ENCODE results near the gene CLVS2. TPM values are rescaled to one million over a fixed set of nuclear protein-coding genes. Genes with fewer than 3 reads are reported as not detected.

CLVS2 gene
- total RNA-seq, 1 donor from 2014 or later = 0.03 TPM

DNA sequence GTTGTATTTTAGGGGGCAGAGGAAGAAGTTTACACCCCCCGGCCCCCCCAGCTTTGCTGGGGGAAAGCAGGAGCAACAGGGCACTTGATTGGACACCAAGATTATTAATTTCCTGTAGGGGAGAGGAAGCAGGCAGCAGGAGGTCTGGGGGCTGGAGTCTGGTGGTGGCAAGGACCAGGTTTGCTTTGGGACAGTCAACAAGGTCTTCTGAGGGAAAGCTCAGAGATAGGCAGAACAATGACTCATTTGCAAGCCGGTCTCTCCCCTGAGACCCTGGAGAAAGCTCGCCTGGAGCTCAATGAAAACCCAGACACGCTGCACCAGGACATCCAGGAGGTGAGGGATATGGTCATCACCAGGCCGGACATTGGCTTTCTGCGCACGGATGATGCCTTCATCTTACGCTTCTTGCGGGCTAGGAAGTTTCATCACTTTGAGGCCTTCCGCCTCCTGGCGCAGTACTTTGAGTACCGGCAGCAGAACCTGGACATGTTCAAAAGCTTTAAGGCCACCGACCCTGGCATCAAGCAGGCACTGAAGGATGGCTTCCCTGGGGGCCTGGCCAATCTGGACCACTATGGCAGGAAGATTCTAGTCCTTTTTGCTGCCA is 1.6 kb downstream of the CLVS2 start:
- TF ChIP-seq, protein P1, sequence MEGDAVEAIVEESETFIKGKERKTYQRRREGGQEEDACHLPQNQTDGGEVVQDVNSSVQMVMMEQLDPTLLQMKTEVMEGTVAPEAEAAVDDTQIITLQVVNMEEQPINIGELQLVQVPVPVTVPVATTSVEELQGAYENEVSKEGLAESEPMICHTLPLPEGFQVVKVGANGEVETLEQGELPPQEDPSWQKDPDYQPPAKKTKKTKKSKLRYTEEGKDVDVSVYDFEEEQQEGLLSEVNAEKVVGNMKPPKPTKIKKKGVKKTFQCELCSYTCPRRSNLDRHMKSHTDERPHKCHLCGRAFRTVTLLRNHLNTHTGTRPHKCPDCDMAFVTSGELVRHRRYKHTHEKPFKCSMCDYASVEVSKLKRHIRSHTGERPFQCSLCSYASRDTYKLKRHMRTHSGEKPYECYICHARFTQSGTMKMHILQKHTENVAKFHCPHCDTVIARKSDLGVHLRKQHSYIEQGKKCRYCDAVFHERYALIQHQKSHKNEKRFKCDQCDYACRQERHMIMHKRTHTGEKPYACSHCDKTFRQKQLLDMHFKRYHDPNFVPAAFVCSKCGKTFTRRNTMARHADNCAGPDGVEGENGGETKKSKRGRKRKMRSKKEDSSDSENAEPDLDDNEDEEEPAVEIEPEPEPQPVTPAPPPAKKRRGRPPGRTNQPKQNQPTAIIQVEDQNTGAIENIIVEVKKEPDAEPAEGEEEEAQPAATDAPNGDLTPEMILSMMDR (IDR thresholded peaks at IDR 0.05) = no peak
- Histone ChIP-seq H3K27me3 (ENCODE audit: low read depth) (peaks cover 37% of the 10 kb centered on the region), H3K9me3 (no peaks in the 10 kb centered on the region), H3K4me3 (no peak overlapping the region), H3K27ac (no peak overlapping the region), H3K4me1 (peaks cover 8% of the 10 kb centered on the region), H3K36me3 (no peaks in the 10 kb centered on the region)
- ATAC-seq (no peak), DNase-seq (no peak)
- intact Hi-C loops (cut with DNase I) = no loop called here

DNA sequence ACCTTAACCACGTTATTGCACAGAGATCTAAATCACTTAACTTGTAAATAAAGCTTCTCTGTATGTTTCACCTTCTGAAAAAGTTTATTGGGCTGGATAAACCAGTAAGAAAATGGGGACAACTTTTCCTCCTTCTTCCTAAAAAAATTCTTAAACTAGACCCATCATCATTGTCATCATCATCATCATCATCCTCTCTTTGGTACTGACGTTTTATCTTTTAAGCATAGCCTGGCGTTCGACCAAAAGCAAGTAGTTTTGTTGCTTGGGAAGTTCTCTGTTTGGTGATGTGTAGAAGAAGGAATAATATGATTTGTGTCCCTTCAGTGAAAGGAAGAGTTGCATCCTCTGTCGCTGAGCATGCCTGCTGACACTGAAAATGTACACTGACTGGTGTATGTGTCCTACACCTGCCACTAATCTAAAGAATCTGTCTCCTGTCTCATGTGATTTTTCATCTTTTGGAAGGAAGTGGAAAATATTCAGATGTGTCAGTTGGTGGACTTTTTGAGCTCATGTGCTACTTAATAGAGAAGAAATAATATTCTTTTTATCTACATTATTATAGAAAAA is 2.5 kb downstream of the CLVS2 start:
- H3K4me1 ChIP-seq = peaks cover 8% of the 10 kb centered on the region
- H3K9me3 ChIP-seq = no peaks in the 10 kb centered on the region
- H3K4me3 ChIP-seq = no peak overlapping the region
- intact Hi-C loops (cut with DNase I) = no loop called here
- no peak for ATAC-seq
- no peak for DNase-seq
- TF ChIP-seq, protein P1 (IDR thresholded peaks at IDR 0.05) = no peak
- no peaks in the 10 kb centered on the region for H3K36me3 ChIP-seq
- no peak overlapping the region for H3K27ac ChIP-seq
- H3K27me3 ChIP-seq (ENCODE audit: low read depth) = peaks cover 32% of the 10 kb centered on the region

DNA sequence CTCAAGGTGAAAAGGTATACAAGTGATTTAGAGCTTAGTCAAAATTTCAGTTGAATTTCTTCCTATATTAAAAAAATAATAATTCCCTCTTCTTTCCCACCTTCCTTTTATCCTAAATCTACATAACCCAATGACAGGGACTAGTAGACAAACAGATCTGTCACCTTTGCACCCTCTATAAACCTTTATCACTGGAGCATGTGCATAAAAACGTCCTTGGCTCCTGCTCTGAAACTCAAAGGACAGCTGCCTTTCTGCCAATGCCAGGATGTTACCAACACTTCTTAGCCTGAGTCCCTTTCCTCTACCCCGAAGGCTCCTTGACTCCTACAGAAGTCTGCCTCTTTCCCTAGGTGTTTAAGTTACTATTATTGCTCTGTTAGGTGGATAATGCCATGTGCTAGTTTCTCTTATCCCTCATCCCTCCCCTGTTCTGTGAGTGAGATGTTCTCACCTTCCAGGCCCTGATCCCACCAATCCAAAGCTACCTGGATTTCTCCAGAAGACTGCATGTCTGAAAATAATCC is 4.3 kb downstream of the CLVS2 start:
- DNase-seq (no peak), ATAC-seq (no peak)
- intact Hi-C loops (cut with DNase I) = no loop called here
- Histone ChIP-seq H3K4me3 (no peak overlapping the region), H3K36me3 (no peaks in the 10 kb centered on the region), H3K27ac (no peak overlapping the region), H3K4me1 (peaks cover 8% of the 10 kb centered on the region), H3K27me3 (ENCODE audit: low read depth) (peaks cover 24% of the 10 kb centered on the region), H3K9me3 (no peaks in the 10 kb centered on the region)
- TF ChIP-seq, protein P1 (IDR thresholded peaks at IDR 0.05) = no peak

DNA sequence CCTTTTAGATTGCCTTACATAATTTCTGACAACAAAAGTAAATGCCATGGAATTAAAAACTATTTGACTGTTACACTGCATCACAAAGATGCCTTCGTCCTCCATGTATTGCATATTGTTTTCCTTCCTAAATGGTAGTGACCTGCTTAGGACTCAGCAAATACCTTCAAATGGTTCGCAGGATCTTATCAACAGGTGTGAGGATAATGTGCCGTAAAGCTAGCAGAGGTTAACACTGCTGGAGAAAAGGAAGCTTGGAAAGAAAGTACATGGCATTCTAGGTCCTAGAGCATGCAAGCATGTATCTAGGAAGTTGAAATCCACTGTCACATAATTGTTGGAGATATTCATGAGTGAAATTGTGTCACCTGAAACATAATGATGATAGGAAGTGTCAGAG is 5.5 kb downstream of the CLVS2 start:
- TF ChIP-seq, protein P1 (IDR thresholded peaks at IDR 0.05) = no peak
- no peaks in the 10 kb centered on the region for H3K9me3 ChIP-seq
- no peak for DNase-seq
- no peak for ATAC-seq
- H3K4me3 ChIP-seq = no peak overlapping the region
- H3K4me1 ChIP-seq = no peaks in the 10 kb centered on the region
- no peak overlapping the region for H3K27ac ChIP-seq
- intact Hi-C loops (cut with DNase I) = no loop called here
- H3K36me3 ChIP-seq = no peaks in the 10 kb centered on the region
- H3K27me3 ChIP-seq (ENCODE audit: low read depth) = peaks cover 12% of the 10 kb centered on the region

DNA sequence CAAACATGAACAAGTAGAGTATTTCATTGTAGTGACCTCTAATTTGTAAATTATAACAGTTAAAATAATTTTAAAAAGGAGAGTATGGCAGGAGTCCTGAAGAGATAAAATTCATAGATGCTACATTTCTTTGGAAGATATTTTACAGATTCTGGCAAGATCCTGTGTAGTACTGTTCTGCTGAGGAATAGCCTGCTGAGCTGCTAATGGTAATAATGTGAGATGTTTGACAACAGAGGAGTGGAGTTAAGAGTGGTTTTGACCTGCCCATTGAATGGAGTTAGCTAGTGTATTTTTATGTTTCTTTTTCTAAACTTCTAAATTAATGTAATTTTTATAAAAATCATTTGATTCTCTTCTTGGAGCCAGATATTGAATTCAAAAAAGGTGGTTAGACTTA is 11.8 kb downstream of the CLVS2 start:
- DNase-seq (no peak), ATAC-seq (no peak)
- intact Hi-C loops (cut with DNase I) = no loop called here
- Histone ChIP-seq H3K27me3 (ENCODE audit: low read depth) (no peaks in the 10 kb centered on the region), H3K27ac (no peak overlapping the region), H3K9me3 (no peaks in the 10 kb centered on the region), H3K36me3 (no peaks in the 10 kb centered on the region), H3K4me3 (no peak overlapping the region), H3K4me1 (no peaks in the 10 kb centered on the region)
- TF ChIP-seq, protein P1 (IDR thresholded peaks at IDR 0.05) = no peak
